OCI-M2 (cell line): ENCODE measurements around the gene CERS6.

Experiments used
- DNase-seq: peaks from one replicate; lab custom pipeline; 2025; ENCODE audit not compliant: unreplicated experiment; lab: John Stamatoyannopoulos, UW

CERS6 gene

DNA sequence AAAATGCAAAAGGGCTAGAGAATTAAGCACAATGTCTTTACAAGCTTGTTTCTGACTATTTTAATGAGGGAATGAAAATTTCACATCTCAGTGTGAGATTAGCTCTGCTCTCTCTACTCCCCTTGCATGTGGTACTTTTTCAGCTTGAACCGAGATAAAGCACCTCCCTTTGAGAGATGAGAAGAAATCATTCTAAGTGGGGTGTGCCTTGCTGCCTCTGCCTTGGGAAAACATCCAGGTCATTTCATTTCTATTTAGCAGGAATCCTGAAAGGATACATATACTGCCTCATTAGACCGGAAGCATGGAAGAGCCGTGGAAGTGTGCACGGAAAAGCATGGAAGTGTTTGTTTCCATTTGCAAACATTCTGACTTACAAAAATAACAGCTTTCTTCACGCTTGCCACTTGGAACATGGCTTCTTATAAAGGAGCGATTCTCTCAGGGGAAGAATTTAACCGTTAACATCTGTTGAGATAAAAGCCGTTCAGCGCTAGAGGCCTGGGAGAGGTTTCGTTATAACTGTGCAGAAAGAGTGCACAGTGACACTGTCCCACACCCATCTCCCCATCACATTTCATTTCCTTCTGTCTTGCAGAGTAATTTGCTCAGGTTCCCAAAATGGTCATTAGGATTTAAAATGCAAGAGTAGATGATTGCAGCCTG is 363.1 kb downstream of the CERS6 start:
- DNase-seq: no peak

DNA sequence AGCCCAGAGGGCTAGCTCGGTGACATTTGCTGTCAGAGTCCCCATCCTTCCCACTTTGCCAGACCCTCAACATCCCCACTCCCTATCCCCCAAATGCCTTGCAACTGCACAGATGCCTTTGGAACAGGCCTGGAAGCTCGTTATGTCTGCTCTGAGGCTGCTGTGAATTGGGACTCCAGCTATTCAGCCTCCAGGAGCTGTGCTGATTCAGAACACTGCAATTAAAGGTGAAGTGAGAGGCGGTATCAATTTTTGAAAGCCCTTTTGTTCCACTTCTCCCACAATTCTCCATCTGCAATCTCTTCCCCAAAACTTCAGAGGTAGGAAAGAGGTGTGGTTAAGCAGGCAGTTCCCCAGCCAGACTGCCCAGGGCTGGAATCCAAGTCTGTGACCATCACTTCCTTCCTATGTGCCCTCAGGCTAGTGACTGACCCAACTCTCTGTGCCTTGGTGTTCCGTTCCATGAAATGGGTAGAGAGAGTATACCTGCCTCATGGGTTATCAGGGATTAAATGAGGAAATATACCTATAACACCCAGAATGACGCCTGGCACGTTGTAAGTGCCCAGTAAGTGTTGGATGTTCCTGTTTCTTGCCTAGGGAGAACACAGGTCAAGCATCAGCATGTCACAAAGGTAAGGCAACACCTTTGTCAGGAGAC is 363.9 kb downstream of the CERS6 start:
- DNase-seq: no peak

DNA sequence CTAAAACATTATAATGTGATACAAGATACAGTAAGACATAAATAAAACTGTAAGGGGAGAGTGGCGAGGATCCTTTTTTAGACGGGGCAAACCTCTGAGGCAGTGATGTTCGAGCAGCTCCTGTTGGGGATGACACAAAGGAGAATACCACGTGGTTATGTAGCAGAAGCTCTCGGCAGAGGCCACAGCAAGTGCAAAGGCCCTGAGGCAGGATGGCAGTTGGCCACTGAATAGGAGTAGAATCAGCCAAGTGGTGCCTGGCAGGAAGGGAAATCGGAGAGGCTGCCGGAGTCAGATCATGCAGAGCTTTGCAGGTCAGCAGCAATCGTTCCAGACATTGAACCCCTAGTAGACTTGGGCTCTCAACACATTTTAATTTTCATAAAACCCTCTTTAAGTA is 365.5 kb downstream of the CERS6 start:
- DNase-seq: no peak

DNA sequence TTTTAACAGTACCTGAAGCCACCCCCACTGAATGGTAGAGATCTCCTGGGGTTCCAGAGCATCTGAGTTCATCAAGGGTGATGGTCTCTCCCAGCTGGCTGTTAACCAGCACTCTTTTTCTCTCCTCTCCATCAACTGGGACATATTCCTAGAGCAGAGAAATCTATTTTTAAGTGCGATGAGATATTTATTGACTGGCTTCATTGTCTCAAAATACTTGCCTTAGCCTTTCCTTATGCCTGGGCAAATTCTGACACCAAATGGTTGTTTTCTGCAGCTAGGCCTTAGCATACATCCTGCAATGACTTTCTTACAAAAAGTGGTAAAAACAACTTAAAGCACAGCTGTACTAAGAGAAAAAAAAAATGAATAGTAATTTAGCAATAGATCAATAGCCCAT is 365.9 kb downstream of the CERS6 start:
- no peak for DNase-seq
